ACC112 (cell line): ENCODE measurements around the gene ICOS.
A peak's percentile ranks its signal among the peaks of the same experiment; 100 is the strongest.

ENCODE experiments used
- H2AFZ ChIP-seq: fragments of 200-600 bp; sonication (generic); one replicate; pipeline ENCODE4 v1.6.0; 2017; ENCODE audit warnings: antibody characterized with exemption, low read length; ENCODE audit not compliant: unreplicated experiment
- H3K27ac ChIP-seq: fragments of 200-600 bp; sonication (generic); 2 replicates; pipeline ENCODE4 v1.5.1; 2014; ENCODE audit warnings: low read depth, mild to moderate bottlenecking, antibody characterized with exemption, low read length, moderate library complexity
- H3K27me3 ChIP-seq: fragments of 200-600 bp; sonication (generic); 2 replicates; pipeline ENCODE4 v1.6.1; 2014; ENCODE audit warnings: mild to moderate bottlenecking, antibody characterized with exemption, low read length, moderate library complexity, mixed read lengths; ENCODE audit not compliant: insufficient read depth
- H3K36me3 ChIP-seq: fragments of 200-600 bp; sonication (generic); 2 replicates; pipeline ENCODE4 v1.6.1; 2016; ENCODE audit warnings: mild to moderate bottlenecking, antibody characterized with exemption, low read length, moderate library complexity, mixed read lengths; ENCODE audit not compliant: insufficient read depth
- H3K4me1 ChIP-seq: fragments of 200-600 bp; sonication (generic); one replicate; pipeline ENCODE4 v1.6.1; 2016; ENCODE audit warnings: low read length, mixed read lengths; ENCODE audit not compliant: insufficient read depth, unreplicated experiment, control insufficient read depth
- H3K4me3 ChIP-seq: fragments of 200-600 bp; sonication (generic); 2 replicates; pipeline ENCODE4 v1.5.1; 2014; ENCODE audit warnings: mild to moderate bottlenecking, low read depth, low read length
- H3K79me2 ChIP-seq: fragments of 200-600 bp; sonication (generic); one replicate; pipeline ENCODE4 v1.6.0; 2016; ENCODE audit warnings: low read length; ENCODE audit not compliant: control insufficient read depth, unreplicated experiment, insufficient read depth

Gene ICOS

DNA sequence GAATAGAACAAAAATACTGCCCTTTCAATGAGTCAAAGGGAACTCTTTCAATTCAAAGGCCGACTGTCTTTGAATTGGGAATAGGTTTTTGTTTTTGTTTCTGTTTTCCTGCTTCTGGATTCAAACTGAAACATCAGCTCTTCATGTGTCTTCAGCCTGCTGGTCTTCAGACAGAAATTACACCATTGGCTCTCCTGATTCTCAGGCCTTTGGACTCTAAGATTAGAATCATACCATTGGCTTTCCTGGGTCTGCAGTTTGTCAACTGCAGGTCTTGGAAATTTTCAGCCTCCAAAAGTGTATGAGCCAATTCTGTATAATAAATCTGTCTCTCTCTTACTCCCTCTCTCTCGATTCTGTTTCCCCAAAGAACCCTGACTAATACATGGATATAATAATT, 37.9 kb upstream of the ICOS start:
- no peaks in the 10 kb centered on the region for H3K79me2 ChIP-seq
- H3K4me1 ChIP-seq: no peaks in the 10 kb centered on the region
- H3K27ac ChIP-seq: no peak overlapping the region
- H3K36me3 ChIP-seq: no peaks in the 10 kb centered on the region; the same call in 1 of the 2 replicates
- no peak overlapping the region for H3K4me3 ChIP-seq
- H2AFZ ChIP-seq: peak overlapping the region; percentile 41
- peaks cover 6% of the 10 kb centered on the region; the same call in 1 of the 2 replicates for H3K27me3 ChIP-seq

GRCh38 chr2:203900253-203900652, 36.3 kb upstream of the ICOS start:
- Histone ChIP-seq H3K4me3 (no peak overlapping the region), H3K27me3 (no peaks in the 10 kb centered on the region), H3K27ac (no peak overlapping the region), H3K4me1 (no peaks in the 10 kb centered on the region), H3K36me3 (no peaks in the 10 kb centered on the region; the same call in 1 of the 2 replicates), H3K79me2 (no peaks in the 10 kb centered on the region), H2AFZ (no peak overlapping the region)

DNA sequence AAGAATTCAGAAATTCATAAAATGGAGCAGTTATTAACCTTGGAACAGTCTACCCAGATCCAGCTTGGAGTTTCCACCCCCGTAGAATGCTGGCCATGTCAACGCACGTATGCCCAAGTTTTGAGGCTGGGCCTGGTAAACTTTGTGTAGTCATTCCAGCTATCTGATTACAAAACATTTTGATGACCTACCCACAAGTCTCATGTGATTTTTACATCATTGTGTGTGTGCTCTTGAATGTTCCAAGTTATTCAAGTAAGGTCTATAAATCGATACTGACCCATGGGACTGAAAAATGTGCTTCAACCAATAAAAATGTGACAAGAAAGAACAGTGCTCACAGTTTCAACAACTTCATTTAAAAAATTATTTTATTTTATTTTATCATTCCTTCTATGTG, 32.5 kb upstream of the ICOS start:
- H3K27ac ChIP-seq: no peak overlapping the region
- no peak overlapping the region for H3K4me3 ChIP-seq
- H3K4me1 ChIP-seq: peaks cover 6% of the 10 kb centered on the region
- H3K27me3 ChIP-seq: no peaks in the 10 kb centered on the region
- no peak overlapping the region for H2AFZ ChIP-seq
- H3K79me2 ChIP-seq: no peaks in the 10 kb centered on the region
- no peaks in the 10 kb centered on the region; the same call in 1 of the 2 replicates for H3K36me3 ChIP-seq

DNA sequence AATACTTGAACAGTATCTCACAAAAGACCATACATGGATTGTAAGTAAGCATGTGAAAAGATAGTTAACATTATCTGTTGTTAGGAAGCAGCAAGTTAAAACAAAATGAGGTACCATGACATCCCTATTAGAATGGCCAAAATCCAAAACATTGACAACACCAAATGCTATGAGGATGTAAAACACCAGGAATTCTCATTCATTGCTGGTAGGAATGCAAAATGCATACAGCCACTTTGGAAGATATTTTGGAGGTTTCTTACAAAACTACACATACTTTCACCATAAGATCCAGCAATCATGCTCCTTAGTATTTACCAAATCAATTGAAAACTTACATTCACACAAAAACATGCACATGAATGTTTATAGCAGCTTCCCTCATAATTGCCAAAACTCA, 30.9 kb upstream of the ICOS start:
- Histone ChIP-seq H3K4me3 (no peak overlapping the region), H3K4me1 (peaks cover 10% of the 10 kb centered on the region), H3K36me3 (no peaks in the 10 kb centered on the region; the same call in 1 of the 2 replicates), H2AFZ (no peak overlapping the region), H3K27ac (no peak overlapping the region), H3K27me3 (no peaks in the 10 kb centered on the region), H3K79me2 (no peaks in the 10 kb centered on the region)

- Histone ChIP-seq H3K36me3 (no peaks in the 10 kb centered on the region), H2AFZ (no peak overlapping the region), H3K4me1 (peaks cover 10% of the 10 kb centered on the region), H3K4me3 (no peak overlapping the region), H3K79me2 (no peaks in the 10 kb centered on the region), H3K27me3 (no peaks in the 10 kb centered on the region), H3K27ac (no peak overlapping the region)
Measured at GRCh38 chr2:203908066-203908796, 28.3 kb upstream of the ICOS start.

DNA sequence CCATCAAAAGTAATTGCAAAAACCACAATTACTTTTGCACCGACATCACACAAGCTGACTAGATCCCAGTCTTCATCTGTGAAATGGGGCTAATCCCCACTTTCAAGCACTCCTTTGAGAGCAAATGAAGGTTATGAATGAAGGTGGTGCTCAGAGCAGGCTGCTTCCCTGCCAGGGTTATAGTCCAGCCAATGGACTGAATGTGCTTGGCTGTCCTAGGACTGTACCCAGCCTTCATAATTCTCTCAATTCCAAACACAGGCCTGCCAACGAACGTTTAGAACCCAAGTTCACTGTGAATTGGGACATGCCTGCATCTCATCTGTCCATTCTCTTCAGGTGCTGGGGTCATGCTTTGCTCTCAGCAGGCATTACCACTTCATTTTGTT, 27.8 kb upstream of the ICOS start:
- no peak overlapping the region for H3K27ac ChIP-seq

DNA sequence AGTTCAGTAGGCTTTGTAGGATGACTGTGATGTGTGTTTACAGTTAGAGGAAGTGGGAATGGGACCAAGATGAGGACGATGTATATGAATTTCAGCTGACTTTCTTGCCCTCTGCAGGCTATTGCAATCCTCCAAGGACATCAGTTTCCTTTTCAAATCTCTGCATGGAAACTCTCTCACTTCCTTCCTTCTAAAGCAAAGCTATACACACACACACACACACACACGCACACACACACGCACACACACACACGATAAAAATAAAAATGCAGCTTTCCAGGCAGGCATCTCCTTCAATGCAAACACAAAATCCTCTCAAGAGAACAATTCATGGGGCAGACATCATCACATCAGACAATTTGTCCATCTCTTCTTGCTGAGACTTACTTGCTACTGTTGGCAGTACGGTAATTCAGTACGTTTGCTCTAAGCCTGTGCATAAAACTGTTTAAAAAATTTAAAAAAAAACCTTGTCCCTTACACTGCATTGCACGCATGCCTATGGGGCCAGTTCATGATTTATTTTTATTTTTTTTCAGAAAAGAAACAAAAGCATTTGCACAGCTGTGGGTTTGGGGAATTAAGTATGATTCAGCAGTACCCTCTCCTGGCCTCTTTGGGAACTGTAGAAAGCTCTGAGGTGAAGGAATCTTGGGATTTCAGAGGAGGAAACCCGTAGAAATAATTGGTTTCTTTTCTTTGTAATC, 27.1 kb upstream of the ICOS start:
- peaks cover 10% of the 10 kb centered on the region for H3K4me1 ChIP-seq
- H2AFZ ChIP-seq: peak overlapping the region; percentile 71
- peak overlapping the region; percentile 69 for H3K4me3 ChIP-seq
- H3K27ac ChIP-seq: no peak overlapping the region
- H3K79me2 ChIP-seq: no peaks in the 10 kb centered on the region
- no peaks in the 10 kb centered on the region for H3K36me3 ChIP-seq
- H3K27me3 ChIP-seq: no peaks in the 10 kb centered on the region

More for the DNA sequence above, 27.8 kb upstream of the ICOS start:
- Histone ChIP-seq H3K4me3 (peak overlapping the region; percentile 69; the same call in 1 of the 2 replicates), H3K27me3 (no peaks in the 10 kb centered on the region), H3K36me3 (no peaks in the 10 kb centered on the region), H3K4me1 (peaks cover 10% of the 10 kb centered on the region), H3K79me2 (no peaks in the 10 kb centered on the region), H2AFZ (peak overlapping the region; percentile 71)

- no peaks in the 10 kb centered on the region for H3K36me3 ChIP-seq
- H2AFZ ChIP-seq: peak overlapping the region; percentile 69
- H3K79me2 ChIP-seq: no peaks in the 10 kb centered on the region
- peak overlapping the region; percentile 69 for H3K4me3 ChIP-seq
- H3K27me3 ChIP-seq: no peaks in the 10 kb centered on the region
- H3K4me1 ChIP-seq: peaks cover 10% of the 10 kb centered on the region
- no peak overlapping the region for H3K27ac ChIP-seq
Measured at GRCh38 chr2:203909974-203910373, 26.6 kb upstream of the ICOS start.

DNA sequence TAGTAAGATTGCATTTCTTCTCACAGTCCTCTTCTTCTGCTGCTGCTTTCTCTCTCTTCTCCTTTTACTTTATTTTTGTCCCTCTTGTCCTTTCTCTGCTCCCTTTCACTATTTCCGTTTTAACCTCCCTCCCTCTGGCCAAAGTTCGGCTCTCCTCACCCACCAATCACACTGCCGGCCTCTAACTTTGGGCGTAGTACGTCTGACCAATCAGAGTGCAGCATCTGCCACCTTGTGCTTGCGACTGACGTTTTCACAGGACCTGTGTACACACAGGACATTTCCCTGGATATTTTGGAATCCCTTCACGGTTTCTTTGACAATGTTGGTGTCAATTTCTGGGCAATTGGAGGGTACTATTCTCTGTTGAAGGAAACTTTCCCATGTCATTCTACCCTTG, 22.6 kb upstream of the ICOS start:
- peaks cover 5% of the 10 kb centered on the region for H3K4me1 ChIP-seq
- H3K4me3 ChIP-seq: no peak overlapping the region
- no peak overlapping the region for H2AFZ ChIP-seq
- no peaks in the 10 kb centered on the region for H3K79me2 ChIP-seq
- no peaks in the 10 kb centered on the region for H3K27me3 ChIP-seq
- H3K27ac ChIP-seq: no peak overlapping the region
- no peaks in the 10 kb centered on the region for H3K36me3 ChIP-seq

- Histone ChIP-seq H3K36me3 (no peaks in the 10 kb centered on the region), H3K79me2 (no peaks in the 10 kb centered on the region), H3K27ac (no peak overlapping the region), H3K27me3 (no peaks in the 10 kb centered on the region), H2AFZ (peak overlapping the region; percentile 92), H3K4me3 (peak overlapping the region; percentile 33; the same call in 1 of the 2 replicates), H3K4me1 (no peaks in the 10 kb centered on the region)
Measured at GRCh38 chr2:203914546-203915182, 21.9 kb upstream of the ICOS start.
